Measurements from ENCODE around the gene ARFGAP1.

ARFGAP1 gene

GRCh38 chr20:63310265-63310991, 37.8 kb downstream of the ARFGAP1 start:
- DNase-seq: no peak
- no peak for TF ChIP-seq POLR2A (IDR thresholded peaks at IDR 0.05; ENCODE audit: low read length)
- TF ChIP-seq GATA1 (IDR thresholded peaks at IDR 0.05; ENCODE audit: low read depth, low read length): no peak

- TF ChIP-seq POLR2A (IDR thresholded peaks at IDR 0.05; ENCODE audit: low read length) (no peak), GATA1 (IDR thresholded peaks at IDR 0.05; ENCODE audit: low read depth, low read length) (no peak)
- DNase-seq: no peak
These were observed 38.7 kb downstream of the ARFGAP1 start for GRCh38 chr20:63311186-63311832.

GRCh38 chr20:63311833-63312243, 39.2 kb downstream of the ARFGAP1 start:
- no peak for DNase-seq
- TF ChIP-seq POLR2A (IDR thresholded peaks at IDR 0.05; ENCODE audit: low read length): no peak
- TF ChIP-seq GATA1 (IDR thresholded peaks at IDR 0.05; ENCODE audit: low read depth, low read length): no peak

- DNase-seq: no peak
- no peak for TF ChIP-seq POLR2A (IDR thresholded peaks at IDR 0.05; ENCODE audit: low read length)
- TF ChIP-seq GATA1 (IDR thresholded peaks at IDR 0.05; ENCODE audit: low read depth, low read length): no peak
These were observed 39.7 kb downstream of the ARFGAP1 start for GRCh38 chr20:63312273-63312672.

GRCh38 chr20:63312690-63313348, 40.2 kb downstream of the ARFGAP1 start:
- DNase-seq: no peak
- TF ChIP-seq POLR2A (IDR thresholded peaks at IDR 0.05; ENCODE audit: low read length) (no peak), GATA1 (IDR thresholded peaks at IDR 0.05; ENCODE audit: low read depth, low read length) (no peak)

- TF ChIP-seq POLR2A (IDR thresholded peaks at IDR 0.05; ENCODE audit: low read length) (no peak), GATA1 (IDR thresholded peaks at IDR 0.05; ENCODE audit: low read depth, low read length) (no peak)
- DNase-seq: no peak
These were observed 40.9 kb downstream of the ARFGAP1 start for GRCh38 chr20:63313349-63314014.

GRCh38 chr20:63314015-63314471, 41.4 kb downstream of the ARFGAP1 start:
- no peak for DNase-seq
- TF ChIP-seq GATA1 (IDR thresholded peaks at IDR 0.05; ENCODE audit: low read depth, low read length) (no peak), POLR2A (IDR thresholded peaks at IDR 0.05; ENCODE audit: low read length) (no peak)

- no peak for DNase-seq
These were observed 42.1 kb downstream of the ARFGAP1 start for GRCh38 chr20:63314566-63315239.

GRCh38 chr20:63315240-63315689, 42.7 kb downstream of the ARFGAP1 start:
- no peak for TF ChIP-seq GATA1 (IDR thresholded peaks at IDR 0.05; ENCODE audit: low read depth, low read length)
- TF ChIP-seq POLR2A (IDR thresholded peaks at IDR 0.05; ENCODE audit: low read length): no peak
- no peak for DNase-seq

More at GRCh38 chr20:63314566-63315239, 42.1 kb downstream of the ARFGAP1 start:
- TF ChIP-seq GATA1 (IDR thresholded peaks at IDR 0.05; ENCODE audit: low read depth, low read length): no peak
- TF ChIP-seq POLR2A (IDR thresholded peaks at IDR 0.05; ENCODE audit: low read length): no peak

GRCh38 chr20:63315731-63316491, 43.3 kb downstream of the ARFGAP1 start:
- DNase-seq: no peak
- TF ChIP-seq GATA1 (IDR thresholded peaks at IDR 0.05; ENCODE audit: low read depth, low read length) (no peak), POLR2A (IDR thresholded peaks at IDR 0.05; ENCODE audit: low read length) (no peak)

GRCh38 chr20:63316502-63316921, 43.9 kb downstream of the ARFGAP1 start:
- DNase-seq: no peak
- TF ChIP-seq POLR2A (IDR thresholded peaks at IDR 0.05; ENCODE audit: low read length): no peak
- TF ChIP-seq GATA1 (IDR thresholded peaks at IDR 0.05; ENCODE audit: low read depth, low read length): no peak

GRCh38 chr20:63317061-63317460, 44.4 kb downstream of the ARFGAP1 start:
- TF ChIP-seq POLR2A (IDR thresholded peaks at IDR 0.05; ENCODE audit: low read length) (no peak), GATA1 (IDR thresholded peaks at IDR 0.05; ENCODE audit: low read depth, low read length) (no peak)
- no peak for DNase-seq

Measured in erythroblast (primary cell).